Erythroblast (primary cell): ENCODE measurements around the gene HJV.

Experiments
- GATA1 ChIP-seq: IDR thresholded peaks from 2 replicates; pipeline ENCODE4 v1.6.1; 2011; ENCODE audit warnings: low read depth, mild to moderate bottlenecking, control low read depth, low read length, moderate library complexity
- POLR2A ChIP-seq: IDR thresholded peaks from 2 replicates; pipeline ENCODE4 v1.6.1; 2011; ENCODE audit warnings: mild to moderate bottlenecking, low read length

GRCh38 chr1:146010126-146010738, 11.3 kb downstream of the HJV start:
- no peak for TF ChIP-seq POLR2A
- TF ChIP-seq GATA1 = no peak
